HUES64 (cell line): ENCODE data around the gene UVRAG.
"Not testable (repeated sequence)": the region's sequence is repeated elsewhere in the genome, so short reads cannot be mapped to it uniquely, and the experiment has no call there.

Experiments used
- H3K27ac ChIP-seq: 2 replicates; pipeline ENCODE4 v1.7.0; 2013; ENCODE audit warnings: low read depth, low read length, inconsistent platforms
- H3K27me3 ChIP-seq: 2 replicates; pipeline ENCODE4 v1.6.1; 2013; ENCODE audit warnings: mild to moderate bottlenecking, low read length; ENCODE audit not compliant: insufficient read depth
- H3K36me3 ChIP-seq: 2 replicates; pipeline ENCODE4 v1.6.1; 2013; ENCODE audit warnings: mild to moderate bottlenecking, low read length; ENCODE audit not compliant: insufficient read depth
- H3K4me1 ChIP-seq: 2 replicates; pipeline ENCODE4 v1.6.1; 2013; ENCODE audit warnings: mild to moderate bottlenecking, low read length, moderate library complexity; ENCODE audit not compliant: insufficient read depth
- H3K4me3 ChIP-seq: 2 replicates; pipeline ENCODE4 v1.5.1; 2013; ENCODE audit warnings: mild to moderate bottlenecking, low read length, moderate library complexity
- H3K9ac ChIP-seq: 2 replicates; pipeline ENCODE4 v1.6.1; 2013; ENCODE audit warnings: mild to moderate bottlenecking, low read depth, low read length
- H3K9me3 ChIP-seq: 2 replicates; pipeline ENCODE4 v1.6.1; 2013; ENCODE audit warnings: low read depth, low read length; ENCODE audit not compliant: insufficient read depth
- WGBS: fragments of 150-250, 120-280 bp; methylation state at CpG from one replicate; pipeline ENCODE4 v1.1.7; 2013; ENCODE audit warnings: missing lambda C conversion rate; 5-methylcytosine and 5-hydroxymethylcytosine counted together

Gene UVRAG

DNA sequence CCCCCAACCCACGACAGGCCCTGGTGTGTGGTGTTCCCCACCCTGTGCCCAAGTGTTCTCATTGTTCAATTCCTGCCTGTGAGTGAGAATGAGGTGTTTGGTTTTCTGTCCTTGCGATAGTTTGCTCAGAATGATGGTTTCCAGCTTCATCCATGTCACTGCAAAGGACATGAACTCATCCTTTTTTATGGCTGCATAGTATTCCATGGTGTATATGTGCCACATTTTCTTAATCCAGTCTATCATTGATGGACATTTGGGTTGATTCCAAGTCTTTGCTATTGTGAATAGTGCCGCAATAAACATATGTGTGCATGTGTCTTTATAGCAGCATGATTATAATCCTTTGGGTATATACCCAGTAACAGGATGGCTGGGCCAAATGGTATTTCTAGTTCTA lies 158.7 kb downstream of the UVRAG start:
- not testable (repeated sequence) for H3K36me3 ChIP-seq, H3K4me1 ChIP-seq, H3K4me3 ChIP-seq, H3K27me3 ChIP-seq, H3K9ac ChIP-seq, H3K9me3 ChIP-seq, H3K27ac ChIP-seq
- 95% methylated on average over 2 of the region's 3 CpGs for WGBS

- H3K4me3 ChIP-seq, H3K4me1 ChIP-seq, H3K9me3 ChIP-seq, H3K27me3 ChIP-seq, H3K9ac ChIP-seq, H3K27ac ChIP-seq, H3K36me3 ChIP-seq: not testable (repeated sequence)
- 50% methylated on average over 6 of the region's 6 CpGs for WGBS
Measured at GRCh38 chr11:75979075-75979474, 164.1 kb downstream of the UVRAG start.

DNA sequence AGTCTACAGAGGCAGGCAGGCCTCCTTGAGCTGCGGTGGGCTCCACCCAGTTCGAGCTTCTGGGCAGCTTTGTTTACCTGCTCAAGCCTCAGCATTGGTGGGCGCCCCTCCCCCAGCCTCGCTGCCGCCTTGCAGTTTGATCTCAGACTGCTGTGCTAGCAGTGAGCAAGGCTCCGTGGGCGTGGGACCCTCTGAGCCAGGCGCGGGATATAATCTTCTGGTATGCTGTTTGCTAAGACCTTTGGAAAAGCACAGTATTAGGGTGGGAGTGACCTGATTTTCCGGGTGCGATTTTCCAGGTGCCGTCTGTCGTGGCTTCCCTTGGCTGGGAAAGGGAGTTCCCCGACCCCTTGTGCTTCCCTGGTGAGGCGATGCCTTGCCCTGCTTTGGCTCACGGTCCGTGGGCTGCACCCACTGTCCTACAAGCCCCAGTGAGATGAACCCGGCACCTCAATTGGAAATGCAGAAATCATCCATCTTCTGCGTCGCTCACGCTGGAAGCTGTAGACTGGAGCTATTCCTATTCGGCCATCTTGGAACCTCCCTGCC lies 164.5 kb downstream of the UVRAG start:
- Histone ChIP-seq H3K9ac (peak overlapping the region; percentile 84), H3K4me3 (peak overlapping the region; percentile 79), H3K36me3 (peaks cover 14% of the 10 kb centered on the region)
- H3K4me1 ChIP-seq, H3K9me3 ChIP-seq, H3K27ac ChIP-seq, H3K27me3 ChIP-seq: not testable (repeated sequence)
- 29% methylated on average over 22 of the region's 22 CpGs for WGBS

- Histone ChIP-seq H3K9ac (peak overlapping the region; percentile 84), H3K9me3 (no peaks in the 10 kb centered on the region), H3K27me3 (no peaks in the 10 kb centered on the region), H3K4me3 (peak overlapping the region; percentile 79), H3K36me3 (peaks cover 19% of the 10 kb centered on the region), H3K4me1 (no peaks in the 10 kb centered on the region; the same call in 1 of the 2 replicates), H3K27ac (no peak overlapping the region)
- WGBS, result 58% methylated on average over 1 of the region's 2 CpGs
Measured at GRCh38 chr11:75980031-75980430, 165.0 kb downstream of the UVRAG start.

DNA sequence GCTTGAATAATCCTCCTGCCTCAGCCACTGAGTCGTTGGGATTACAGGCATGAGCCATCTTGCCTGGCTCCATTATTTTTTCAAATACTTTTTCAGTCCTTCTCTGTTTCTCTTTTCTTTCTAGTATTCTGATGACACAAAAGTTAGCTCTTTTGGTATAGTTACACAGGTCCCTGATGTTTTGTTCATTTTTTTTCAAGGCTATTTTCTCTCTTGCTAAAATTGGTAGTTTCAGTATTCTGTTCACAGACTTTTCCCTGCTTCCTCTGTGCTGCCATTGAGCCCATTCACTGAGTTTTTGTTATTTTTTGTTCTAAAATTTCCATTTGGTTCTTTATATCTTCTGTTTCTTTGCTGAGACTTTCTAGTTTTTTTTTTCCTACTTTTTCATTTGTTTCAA lies 166.5 kb downstream of the UVRAG start:
- peak overlapping the region; percentile 79 for H3K4me3 ChIP-seq
- H3K9me3 ChIP-seq, result no peaks in the 10 kb centered on the region
- H3K27me3 ChIP-seq, result no peaks in the 10 kb centered on the region
- 46% methylated on average over 1 of the region's 1 CpG for WGBS
- H3K36me3 ChIP-seq, result peaks cover 23% of the 10 kb centered on the region
- H3K4me1 ChIP-seq, result no peaks in the 10 kb centered on the region; the same call in 1 of the 2 replicates
- H3K27ac ChIP-seq, result no peak overlapping the region
- H3K9ac ChIP-seq, result peak overlapping the region; percentile 17; the same call in 1 of the 2 replicates

GRCh38 chr11:75982309-75982708 lies 167.3 kb downstream of the UVRAG start:
- peak overlapping the region; percentile 17; the same call in 1 of the 2 replicates for H3K9ac ChIP-seq
- no peaks in the 10 kb centered on the region for H3K27me3 ChIP-seq
- H3K4me3 ChIP-seq, result peak overlapping the region; percentile 79
- H3K27ac ChIP-seq, result no peak overlapping the region
- peaks cover 30% of the 10 kb centered on the region for H3K36me3 ChIP-seq
- no peaks in the 10 kb centered on the region; the same call in 1 of the 2 replicates for H3K4me1 ChIP-seq
- no peaks in the 10 kb centered on the region for H3K9me3 ChIP-seq
- 65% methylated on average over 4 of the region's 4 CpGs for WGBS

- Histone ChIP-seq H3K9ac (no peak overlapping the region), H3K36me3 (peaks cover 33% of the 10 kb centered on the region), H3K4me1 (no peaks in the 10 kb centered on the region; the same call in 1 of the 2 replicates), H3K9me3 (no peaks in the 10 kb centered on the region), H3K27ac (no peak overlapping the region), H3K4me3 (no peak overlapping the region), H3K27me3 (no peaks in the 10 kb centered on the region)
- WGBS, result 94% methylated on average over 2 of the region's 2 CpGs
Measured at GRCh38 chr11:75986966-75987365, 172.0 kb downstream of the UVRAG start.

DNA sequence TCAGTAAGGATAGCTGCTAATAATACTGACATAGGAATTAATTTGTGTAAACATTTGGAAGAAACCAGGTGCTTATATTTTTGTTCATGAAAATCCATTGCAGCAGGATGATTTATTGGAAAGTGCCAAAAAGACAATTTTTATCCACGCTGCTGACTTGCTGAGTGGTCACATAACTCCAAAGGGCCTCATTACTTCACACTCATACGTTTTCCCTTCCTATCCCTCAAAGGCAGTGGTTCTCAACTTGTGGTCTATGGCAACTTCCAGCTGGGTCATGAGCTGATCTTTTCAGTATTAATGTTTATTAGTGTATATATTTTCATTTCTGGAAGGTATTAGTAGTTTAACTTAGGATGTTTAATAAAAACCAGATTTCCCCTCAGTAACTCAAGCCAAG lies 178.1 kb downstream of the UVRAG start:
- H3K27me3 ChIP-seq, result no peaks in the 10 kb centered on the region
- H3K27ac ChIP-seq, result no peak overlapping the region
- H3K4me1 ChIP-seq, result no peaks in the 10 kb centered on the region
- no peaks in the 10 kb centered on the region; the same call in 1 of the 2 replicates for H3K36me3 ChIP-seq
- H3K9ac ChIP-seq, result no peak overlapping the region
- no peak overlapping the region for H3K4me3 ChIP-seq
- 95% methylated on average over 2 of the region's 2 CpGs for WGBS
- no peaks in the 10 kb centered on the region for H3K9me3 ChIP-seq

DNA sequence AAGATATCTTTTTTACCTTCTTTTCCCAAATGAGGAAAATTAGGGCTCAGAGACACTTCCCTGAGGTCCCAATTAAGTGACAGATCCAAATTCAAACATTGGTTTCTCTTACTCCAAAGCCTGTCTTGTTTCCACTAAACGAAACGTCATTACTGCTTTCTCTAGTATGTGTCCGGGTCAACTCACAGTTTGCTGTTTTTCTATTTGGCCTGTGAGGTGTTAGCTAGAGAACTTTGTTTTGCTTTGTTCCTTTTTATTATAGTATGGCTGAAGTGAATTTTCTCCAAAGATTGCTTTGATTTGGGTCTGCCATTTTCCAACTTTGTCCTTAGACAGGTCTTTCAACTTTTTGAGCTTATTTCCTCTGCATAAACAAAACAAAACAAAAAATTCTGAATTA lies 179.6 kb downstream of the UVRAG start:
- no peak overlapping the region for H3K27ac ChIP-seq
- H3K4me3 ChIP-seq, result no peak overlapping the region
- H3K9ac ChIP-seq, result no peak overlapping the region
- 94% methylated on average over 3 of the region's 3 CpGs for WGBS
- H3K27me3 ChIP-seq, result no peaks in the 10 kb centered on the region
- no peaks in the 10 kb centered on the region for H3K9me3 ChIP-seq
- H3K36me3 ChIP-seq, result no peaks in the 10 kb centered on the region
- H3K4me1 ChIP-seq, result no peaks in the 10 kb centered on the region

DNA sequence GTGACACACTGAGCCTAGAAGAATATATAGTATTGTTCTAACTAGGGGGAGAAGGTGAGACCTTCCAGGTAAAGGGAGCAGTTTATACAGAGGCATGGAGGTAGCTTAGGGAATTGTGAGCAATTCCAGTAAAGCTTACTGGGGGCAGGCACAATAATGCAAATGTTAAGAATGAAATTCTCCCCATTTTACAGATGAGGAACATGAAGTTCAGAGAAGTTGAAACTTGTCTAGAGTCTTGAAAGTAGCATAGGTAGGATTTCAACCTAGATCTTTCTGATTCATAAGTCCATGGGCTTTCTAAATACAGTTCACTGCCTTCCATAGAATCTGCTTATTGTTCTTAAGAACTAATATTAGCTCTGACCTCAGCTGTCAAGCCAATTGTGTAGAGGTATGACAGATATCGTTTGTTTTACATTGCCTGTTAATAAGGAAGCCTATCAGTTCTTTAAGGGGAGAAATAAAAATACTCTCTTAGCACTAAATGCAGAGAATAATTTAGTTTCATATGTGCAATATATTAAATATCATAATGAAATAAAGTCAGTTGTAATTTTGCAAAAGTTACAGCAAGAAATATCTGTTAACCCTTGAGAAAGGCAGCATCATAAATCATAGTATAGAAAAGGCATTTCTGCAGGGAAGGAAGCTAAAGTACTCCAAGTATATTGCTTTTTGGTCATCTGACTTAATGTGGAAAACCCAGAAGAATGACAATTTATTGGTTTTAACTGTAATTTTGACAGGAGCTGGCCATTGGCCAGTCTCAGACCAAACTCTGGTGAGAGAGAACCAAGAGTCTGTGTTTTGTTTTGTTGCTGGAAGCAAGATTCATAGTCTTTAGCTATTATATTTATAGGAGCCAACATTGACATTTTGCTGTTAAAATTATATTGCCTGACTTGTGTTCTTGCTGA lies 181.8 kb downstream of the UVRAG start:
- H3K9me3 ChIP-seq, result peaks cover 5% of the 10 kb centered on the region; the same call in 1 of the 2 replicates
- H3K27ac ChIP-seq, result no peak overlapping the region
- no peaks in the 10 kb centered on the region for H3K27me3 ChIP-seq
- H3K4me3 ChIP-seq, result no peak overlapping the region
- H3K9ac ChIP-seq, result no peak overlapping the region
- WGBS, result no CpG with 5 or more reads among the region's 1 CpG
- H3K36me3 ChIP-seq, result peaks cover 13% of the 10 kb centered on the region; the same call in 1 of the 2 replicates
- H3K4me1 ChIP-seq, result no peaks in the 10 kb centered on the region

- peaks cover 71% of the 10 kb centered on the region for H3K36me3 ChIP-seq
- WGBS, result 95% methylated on average over 3 of the region's 3 CpGs
Measured at GRCh38 chr11:76004400-76004799, 189.4 kb downstream of the UVRAG start.

More at GRCh38 chr11:76004400-76004799, 189.4 kb downstream of the UVRAG start:
- no peak overlapping the region for H3K4me3 ChIP-seq
- H3K9ac ChIP-seq, result no peak overlapping the region
- H3K4me1 ChIP-seq, result no peaks in the 10 kb centered on the region
- H3K27ac ChIP-seq, result no peak overlapping the region
- H3K27me3 ChIP-seq, result no peaks in the 10 kb centered on the region
- peaks cover 5% of the 10 kb centered on the region; the same call in 1 of the 2 replicates for H3K9me3 ChIP-seq
